Vagina (tissue), 2 donors: ENCODE results near the gene CAPZA2. TPM values are rescaled to one million over a fixed set of nuclear protein-coding genes. Genes with fewer than 3 reads are reported as not detected.

ENCODE experiments used
- DNase-seq, 2 donors: peaks; one replicate each; pipeline ENCODE4 v3.0.0-alpha.2; 2017; ENCODE audit errors: extremely low spot score in 2 of 2
- H3K27ac ChIP-seq: fragments of 200-600 bp; sonication (generic); one replicate; pipeline ENCODE4 v1.5.1; 2019
- H3K27me3 ChIP-seq: fragments of 200-600 bp; sonication (generic); one replicate; pipeline ENCODE4 v1.5.1; 2019
- H3K36me3 ChIP-seq, 2 donors: fragments of 200-600 bp; sonication (generic); one replicate each; pipeline ENCODE4 v1.5.1; 2017 to 2019
- H3K4me1 ChIP-seq: fragments of 200-600 bp; sonication (generic); one replicate; pipeline ENCODE4 v1.5.1; 2019
- H3K4me3 ChIP-seq, 2 donors: fragments of 200-600 bp; sonication (generic); 1 replicate in 1 of 2; 2 replicates in 1 of 2; pipeline ENCODE4 v1.5.1; 2016 to 2019
- H3K9me3 ChIP-seq: fragments of 200-600 bp; sonication (generic); one replicate; pipeline ENCODE4 v1.5.1; 2019
- CTCF ChIP-seq, 3 experiments: fragments of 450-650 bp in 2 of 3; fragments of 200-600 bp in 1 of 3; sonication (generic) in 1 of 3; IDR thresholded peaks; one replicate each; pipeline ENCODE4 v1.5.1; 2017 to 2019; ENCODE audit warnings: antibody characterized with exemption in 3 of 3, mild to moderate bottlenecking in 2 of 3, moderate library complexity in 2 of 3
- POLR2A ChIP-seq, 2 donors: fragments of 450-650 bp; IDR thresholded peaks; one replicate each; pipeline ENCODE4 v1.6.1; 2017; ENCODE audit warnings: antibody characterized with exemption in 2 of 2, mild to moderate bottlenecking in 2 of 2, moderate library complexity in 2 of 2
- POLR2AphosphoS5 ChIP-seq, 2 donors: sonication (generic); formaldehyde crosslinking; IDR thresholded peaks; one replicate each; pipeline ENCODE4 v1.9.0; 2017; ENCODE audit warnings: antibody characterized with exemption in 2 of 2, mild to moderate bottlenecking in 2 of 2, low read depth in 1 of 2; ENCODE audit not compliant: insufficient read depth in 1 of 2
- intact Hi-C: fragments of 100-400 bp; cut with DNase I; formaldehyde crosslinking; loops from one replicate; pipeline ENCODE4 v1.15.1; 2023
- total RNA-seq: library from RNA; depleted of rRNA; stranded (reverse); fragments of >200 nt; gene quantifications from one replicate; pipeline ENCODE4 v1.2.3, GENCODE V29; 2016

Gene CAPZA2
- total RNA-seq, 1 donor from 2014 or later, result 86.2 TPM

GRCh38 chr7:116953906-116954838, 91.8 kb downstream of the CAPZA2 start:
- Histone ChIP-seq H3K4me1 (peaks cover 22% of the 10 kb centered on the region), H3K27ac (peak overlapping the region; percentile 100), H3K4me3 (peak overlapping the region; percentile 82 to 85), H3K9me3 (no peaks in the 10 kb centered on the region), H3K36me3 (no peaks in the 10 kb centered on the region), H3K27me3 (no peaks in the 10 kb centered on the region)
- intact Hi-C loops, result no loop called here
- TF ChIP-seq CTCF (IDR thresholded peaks at IDR 0.05) (no peak), POLR2AphosphoS5 (IDR thresholded peaks at IDR 0.05; ENCODE audit: insufficient read depth in 1 of 2, low read depth in 1 of 2) (no peak), POLR2A (IDR thresholded peaks at IDR 0.05) (no peak)
- no peak for DNase-seq

DNA sequence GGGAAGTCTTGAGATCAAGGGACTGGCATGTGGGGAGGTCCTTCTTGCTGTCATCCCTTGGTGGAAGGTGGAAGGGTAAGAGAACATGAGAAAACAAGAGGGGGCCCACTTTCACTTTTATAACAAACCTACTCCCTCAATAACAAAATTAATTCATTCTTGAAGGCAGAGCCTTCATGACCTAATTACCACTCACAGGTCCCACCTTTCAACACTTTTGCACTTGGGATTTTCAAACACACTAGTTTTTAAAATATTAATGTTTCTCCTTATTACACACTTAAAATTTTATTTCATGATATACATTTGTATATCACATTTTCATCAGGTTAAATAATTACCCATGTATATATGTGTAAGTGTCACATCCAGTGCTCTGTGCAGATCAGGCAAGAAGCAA, 93.0 kb downstream of the CAPZA2 start:
- Histone ChIP-seq H3K36me3 (no peaks in the 10 kb centered on the region), H3K9me3 (no peaks in the 10 kb centered on the region), H3K4me3 (peak overlapping the region in 1 of 2 donors; percentile 22), H3K27ac (peak overlapping the region; percentile 100), H3K4me1 (peaks cover 25% of the 10 kb centered on the region), H3K27me3 (no peaks in the 10 kb centered on the region)
- TF ChIP-seq POLR2AphosphoS5 (IDR thresholded peaks at IDR 0.05; ENCODE audit: insufficient read depth in 1 of 2, low read depth in 1 of 2) (no peak), CTCF (IDR thresholded peaks at IDR 0.05) (no peak), POLR2A (IDR thresholded peaks at IDR 0.05) (no peak)
- intact Hi-C loops, result no loop called here
- no peak for DNase-seq

DNA sequence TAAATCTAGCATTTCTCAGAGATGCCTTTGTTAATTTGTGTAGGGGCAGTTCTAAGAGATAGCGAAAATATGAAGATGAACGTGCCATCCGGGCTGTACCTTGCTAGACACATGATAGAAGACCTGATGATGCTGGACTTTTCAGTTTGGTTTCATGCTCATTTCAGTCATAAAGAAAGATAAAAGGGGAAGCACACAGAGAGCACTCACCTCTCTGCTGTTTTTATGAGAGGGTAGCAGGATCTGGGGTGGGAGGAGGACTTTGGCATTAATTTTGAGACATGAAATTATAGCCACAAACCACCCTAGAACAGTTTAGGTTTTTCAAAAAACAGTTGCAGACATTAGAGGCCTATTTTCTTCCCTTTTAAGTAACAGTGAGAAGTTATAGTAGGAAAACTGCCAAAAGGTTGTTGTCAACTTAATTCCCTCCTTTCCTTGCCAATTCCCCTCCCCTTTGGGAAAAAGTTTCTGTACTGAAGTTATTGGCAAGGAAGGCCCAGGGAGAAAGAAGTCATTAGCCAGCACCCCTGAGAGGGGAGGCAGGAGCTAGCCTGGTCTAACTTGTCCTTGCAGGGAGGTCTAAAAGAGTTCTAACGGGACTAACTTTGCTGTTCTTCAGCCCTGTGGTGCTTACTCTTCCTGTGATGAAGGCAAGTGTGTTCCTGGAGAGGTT, 93.6 kb downstream of the CAPZA2 start:
- Histone ChIP-seq H3K27ac (peak overlapping the region; percentile 100), H3K4me3 (peak overlapping the region in 1 of 2 donors; percentile 22), H3K9me3 (no peaks in the 10 kb centered on the region), H3K27me3 (no peaks in the 10 kb centered on the region), H3K4me1 (peaks cover 27% of the 10 kb centered on the region), H3K36me3 (no peaks in the 10 kb centered on the region)
- no peak for TF ChIP-seq POLR2A (IDR thresholded peaks at IDR 0.05)
- TF ChIP-seq POLR2AphosphoS5 (IDR thresholded peaks at IDR 0.05; ENCODE audit: insufficient read depth in 1 of 2, low read depth in 1 of 2), result peak in 1 of 2 donors; percentile 58
- no peak for TF ChIP-seq CTCF (IDR thresholded peaks at IDR 0.05)
- intact Hi-C loops, result no loop called here
- DNase-seq, result no peak

GRCh38 chr7:116956477-116956804, 94.1 kb downstream of the CAPZA2 start:
- Histone ChIP-seq H3K27me3 (no peaks in the 10 kb centered on the region), H3K4me1 (peaks cover 27% of the 10 kb centered on the region), H3K27ac (peak overlapping the region; percentile 100), H3K4me3 (no peak overlapping the region), H3K36me3 (no peaks in the 10 kb centered on the region), H3K9me3 (no peaks in the 10 kb centered on the region)
- intact Hi-C loops, result no loop called here
- TF ChIP-seq POLR2AphosphoS5 (IDR thresholded peaks at IDR 0.05; ENCODE audit: insufficient read depth in 1 of 2, low read depth in 1 of 2) (no peak), CTCF (IDR thresholded peaks at IDR 0.05) (no peak), POLR2A (IDR thresholded peaks at IDR 0.05) (no peak)
- DNase-seq, result no peak
